Measurements from ENCODE around the gene FTL.

The FTL gene

GRCh38 chr19:48991873-48992580 lies 26.9 kb downstream of the FTL start:
- no peak for DNase-seq (ENCODE audit: low read depth)

- DNase-seq (ENCODE audit: low read depth), result no peak
Observed at GRCh38 chr19:48992581-48993174, 27.6 kb downstream of the FTL start.

- peak; percentile 98 for DNase-seq (ENCODE audit: low read depth)
Observed at GRCh38 chr19:48993175-48994034, 28.3 kb downstream of the FTL start, which contains the start of the genes GYS1 and RUVBL2. Gene GYS1 (minus strand): TSS chr19:48993309. CDS start chr19:48993112, 197 bp downstream. Gene RUVBL2 (plus strand): TSS chr19:48993887. CDS start chr19:48993912, 25 bp downstream.

- no peak for DNase-seq (ENCODE audit: low read depth)
Observed at GRCh38 chr19:48994035-48994386, 28.9 kb downstream of the FTL start.

GRCh38 chr19:48997972-48998371 lies 32.9 kb downstream of the FTL start:
- peak; percentile 31 for DNase-seq (ENCODE audit: low read depth)

- DNase-seq (ENCODE audit: low read depth), result peak; percentile 36
Observed at GRCh38 chr19:48999481-49000325, 34.6 kb downstream of the FTL start.

GRCh38 chr19:49004133-49004532 lies 39.0 kb downstream of the FTL start:
- DNase-seq (ENCODE audit: low read depth), result no peak

GRCh38 chr19:49004964-49005614 lies 40.0 kb downstream of the FTL start:
- DNase-seq (ENCODE audit: low read depth), result no peak

- DNase-seq (ENCODE audit: low read depth), result no peak
Observed at GRCh38 chr19:49006905-49007304, 41.8 kb downstream of the FTL start.

GRCh38 chr19:49009828-49010227 lies 44.7 kb downstream of the FTL start:
- DNase-seq (ENCODE audit: low read depth), result no peak

- DNase-seq (ENCODE audit: low read depth), result no peak
Observed at GRCh38 chr19:49010453-49010852, 45.3 kb downstream of the FTL start.

- DNase-seq (ENCODE audit: low read depth), result no peak
Observed at GRCh38 chr19:49011194-49011593, 46.1 kb downstream of the FTL start.

GRCh38 chr19:49014123-49014869 lies 49.2 kb downstream of the FTL start:
- DNase-seq (ENCODE audit: low read depth), result no peak

- DNase-seq (ENCODE audit: low read depth), result no peak
Observed at GRCh38 chr19:49014870-49015255, 49.8 kb downstream of the FTL start.

- DNase-seq (ENCODE audit: low read depth), result no peak
Observed at GRCh38 chr19:49016067-49016839, 51.1 kb downstream of the FTL start.

All from stimulated activated CD8-positive, alpha-beta memory T cell treated with anti-CD3 and anti-CD28 coated beads, Interleukin-7, amount 100 ng/mL, for 24 hours (primary cell).